GM12891 (cell line): ENCODE results near the gene TMOD1.
"Not testable (repeated sequence)": the region's sequence is repeated elsewhere in the genome, so short reads cannot be mapped to it uniquely, and the experiment has no call there.

Source experiments
- PAX5 ChIP-seq: IDR thresholded peaks from 2 replicates; pipeline ENCODE4 v1.6.1; 2011; ENCODE audit warnings: low read length, moderate library complexity, mild to moderate bottlenecking; ENCODE audit not compliant: insufficient read depth, severe bottlenecking
- POLR2A ChIP-seq: IDR thresholded peaks from 2 replicates; pipeline ENCODE4 v1.6.1; 2011; ENCODE audit warnings: low read depth, low read length, control low read depth
- POLR2AphosphoS5 ChIP-seq: IDR thresholded peaks from 2 replicates; pipeline ENCODE4 v1.6.1; 2011; ENCODE audit warnings: low read depth, low read length, control low read depth
- TAF1 ChIP-seq: IDR thresholded peaks from 2 replicates; pipeline ENCODE4 v1.6.1; 2011; ENCODE audit warnings: low read depth, low read length, control low read depth

DNA sequence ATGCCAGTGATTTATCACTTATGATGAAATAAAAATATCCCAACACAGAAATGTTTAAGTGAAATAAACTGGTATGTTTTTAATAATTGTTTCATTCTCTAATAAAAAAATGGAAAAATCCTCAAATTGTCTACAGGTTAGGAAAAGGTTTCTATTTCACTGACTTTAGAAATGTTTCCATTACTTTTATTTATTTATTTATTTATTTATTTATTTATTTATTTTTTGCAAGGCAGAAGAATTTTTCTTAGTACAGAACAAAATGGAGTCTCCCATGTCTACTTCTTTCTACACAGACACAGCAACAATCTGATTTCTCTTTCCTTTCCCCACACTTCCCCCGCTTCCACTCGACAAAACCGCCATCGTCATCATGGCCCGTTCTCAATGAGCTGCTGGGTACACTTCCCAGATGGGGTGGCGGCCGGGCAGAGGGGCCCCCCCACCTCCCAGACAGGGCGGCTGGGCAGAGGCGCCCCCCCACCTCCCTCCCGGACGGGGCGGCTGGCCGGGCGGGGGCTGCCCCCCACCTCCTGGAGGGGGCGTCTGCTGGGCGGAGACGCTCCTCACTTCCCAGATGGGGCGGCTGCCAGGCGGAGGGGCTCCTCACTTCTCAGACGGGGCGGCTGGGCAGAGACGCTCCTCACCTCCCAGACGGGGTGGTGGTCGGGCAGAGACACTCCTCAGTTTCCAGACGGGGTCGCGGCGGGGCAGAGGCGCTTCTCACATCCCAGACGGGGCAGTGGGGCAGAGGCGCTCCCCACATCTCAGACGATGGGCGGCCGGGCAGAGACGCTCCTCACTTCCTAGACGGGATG is 3.7 kb upstream of the TMOD1 start:
- TF ChIP-seq POLR2A, TAF1, POLR2AphosphoS5, PAX5: not testable (repeated sequence)
